ENCODE results near the gene URB2. TPM values are rescaled to one million over a fixed set of nuclear protein-coding genes. Genes with fewer than 3 reads are reported as not detected.
A peak's percentile ranks its signal among the peaks of the same experiment; 100 is the strongest.

URB2 gene
- total RNA-seq, 1 experiment from 2014 or later = 53.2 TPM

GRCh38 chr1:229709500-229710013 is 83.5 kb downstream of the URB2 start:
- no peak for DNase-seq
- Histone ChIP-seq H3K27me3 (ENCODE audit: insufficient read depth, low read length) (no peaks in the 10 kb centered on the region), H4K8ac (replicated peaks; ENCODE audit: insufficient read length, low read depth, low read length) (no peak overlapping the region), H3K4ac (ENCODE audit: low read depth, low read length) (no peak overlapping the region), H2AFZ (ENCODE audit: low read length) (no peak overlapping the region), H3K14ac (ENCODE audit: insufficient read depth, low read length) (no peak overlapping the region), H2BK12ac (ENCODE audit: insufficient read length, low read depth, low read length) (no peak overlapping the region), H3K23ac (ENCODE audit: insufficient read length, low read depth, low read length) (no peak overlapping the region), H3K56ac (ENCODE audit: insufficient read length, low read depth, low read length) (no peak overlapping the region), H3K4me2 (ENCODE audit: insufficient read depth, insufficient read length, low read length) (no peak overlapping the region), H3K18ac (ENCODE audit: insufficient read length, low read depth, low read length) (no peak overlapping the region), H2BK120ac (ENCODE audit: low read depth, low read length, poor library complexity, severe bottlenecking) (no peak overlapping the region), H4K20me1 (ENCODE audit: control insufficient read depth, insufficient read depth, insufficient read length) (no peaks in the 10 kb centered on the region), H4K5ac (ENCODE audit: insufficient read length, low read depth, low read length) (no peak overlapping the region), H2AK5ac (ENCODE audit: insufficient read length, low read length) (no peak overlapping the region), H2BK5ac (ENCODE audit: insufficient read length, low read length) (no peak overlapping the region), H3K23me2 (ENCODE audit: insufficient read length, low read depth, low read length, poor library complexity, severe bottlenecking) (no peaks in the 10 kb centered on the region), H3K9ac (ENCODE audit: extremely low read depth, insufficient read length, low read length) (no peak overlapping the region), H3K9me3 (ENCODE audit: control insufficient read depth, low read depth, low read length) (no peaks in the 10 kb centered on the region), H3K4me1 (ENCODE audit: insufficient read depth, low read length) (0 out of 2 replicates have a peak, but pooled peaks cover 2% of the 10 kb centered on the region), H3K79me2 (ENCODE audit: insufficient read depth, low read length) (no peaks in the 10 kb centered on the region), H3K27ac (ENCODE audit: insufficient read length, low read depth, low read length) (no peak overlapping the region), H3T11ph (ENCODE audit: low read length) (no peak overlapping the region), H4K91ac (ENCODE audit: insufficient read length, low read depth, low read length) (no peak overlapping the region), H3K79me1 (ENCODE audit: insufficient read depth, low read depth, low read length, poor library complexity, severe bottlenecking) (no peaks in the 10 kb centered on the region), H2BK15ac (ENCODE audit: low read depth, low read length) (no peak overlapping the region), H2BK20ac (ENCODE audit: low read depth, low read length, poor library complexity, severe bottlenecking) (no peak overlapping the region)
- Mint-ChIP-seq H3K9me3 (peaks cover 24 to 27% of the 10 kb centered on the region in 2 experiments), H3K27ac (peak overlapping the region in 2 of 3 experiments; percentile 3; a peak in 1 of 7 replicates), H3K36me3 (ENCODE audit: insufficient read depth in 1 of 3, low read depth in 3 of 3) (peaks cover 20 to 35% (median 26%) of the 10 kb centered on the region in 3 experiments), H3K4me1 (peaks cover 20 to 39% of the 10 kb centered on the region in 2 experiments), H3K4me3 (no peak overlapping the region), H3K27me3 (ENCODE audit: low read depth) (no peaks in the 10 kb centered on the region; the same call in 1 of the 2 replicates)
- TF ChIP-seq, protein P1, sequence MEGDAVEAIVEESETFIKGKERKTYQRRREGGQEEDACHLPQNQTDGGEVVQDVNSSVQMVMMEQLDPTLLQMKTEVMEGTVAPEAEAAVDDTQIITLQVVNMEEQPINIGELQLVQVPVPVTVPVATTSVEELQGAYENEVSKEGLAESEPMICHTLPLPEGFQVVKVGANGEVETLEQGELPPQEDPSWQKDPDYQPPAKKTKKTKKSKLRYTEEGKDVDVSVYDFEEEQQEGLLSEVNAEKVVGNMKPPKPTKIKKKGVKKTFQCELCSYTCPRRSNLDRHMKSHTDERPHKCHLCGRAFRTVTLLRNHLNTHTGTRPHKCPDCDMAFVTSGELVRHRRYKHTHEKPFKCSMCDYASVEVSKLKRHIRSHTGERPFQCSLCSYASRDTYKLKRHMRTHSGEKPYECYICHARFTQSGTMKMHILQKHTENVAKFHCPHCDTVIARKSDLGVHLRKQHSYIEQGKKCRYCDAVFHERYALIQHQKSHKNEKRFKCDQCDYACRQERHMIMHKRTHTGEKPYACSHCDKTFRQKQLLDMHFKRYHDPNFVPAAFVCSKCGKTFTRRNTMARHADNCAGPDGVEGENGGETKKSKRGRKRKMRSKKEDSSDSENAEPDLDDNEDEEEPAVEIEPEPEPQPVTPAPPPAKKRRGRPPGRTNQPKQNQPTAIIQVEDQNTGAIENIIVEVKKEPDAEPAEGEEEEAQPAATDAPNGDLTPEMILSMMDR (conservative IDR thresholded peaks at IDR 0.05) = no peak
- WGBS (ENCODE audit: extremely low coverage, insufficient read length, low lambda C conversion rate) = no CpG with 5 or more reads among the region's 6 CpGs

Other genes starting within 250 kb of the URB2 start
- 48.5 and 51.3 TPM in 2 replicates for gene ACTA1, start 192.2 kb upstream of the URB2 start, total RNA-seq (2021)
- gene NUP133, start 117.9 kb upstream of the URB2 start, total RNA-seq (2021) = 67.2 and 71.3 TPM in 2 replicates
- 13.8 and 14.5 TPM in 2 replicates for gene ABCB10, start 67.5 kb upstream of the URB2 start, total RNA-seq (2021)
- gene TAF5L, start 125 bp upstream of the URB2 start, total RNA-seq (2021) = 30.3 and 33.6 TPM in 2 replicates

Measured in H9 (cell line).